ENCODE data around the gene MAPK8IP2.

Gene MAPK8IP2

DNA sequence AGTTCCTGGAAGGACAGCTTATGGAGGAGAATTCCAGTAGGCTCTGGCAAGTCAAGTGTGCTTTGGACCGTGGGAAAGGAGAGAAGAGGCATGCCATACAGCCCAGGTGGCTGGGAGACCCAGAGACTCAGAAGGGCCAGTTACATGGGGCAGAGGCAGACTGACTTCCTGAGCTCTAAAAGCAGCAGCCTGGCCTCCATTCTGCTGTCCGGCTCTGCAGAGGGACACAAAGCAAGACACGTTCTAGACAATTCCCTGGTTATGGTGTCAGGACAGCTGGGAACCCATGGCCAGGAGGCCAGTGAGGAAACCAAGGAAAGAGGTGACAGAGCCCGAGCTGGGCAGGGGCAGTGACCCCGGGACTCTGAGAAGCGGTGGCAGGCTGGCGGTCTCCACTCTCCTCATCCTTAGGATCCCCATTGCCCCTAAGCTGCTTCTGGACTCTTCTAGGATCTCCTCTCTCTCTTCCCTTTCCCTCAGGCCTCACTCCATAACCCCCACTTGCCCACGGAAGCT is 25.1 kb upstream of the MAPK8IP2 start:
- DNase-seq (ENCODE audit: extremely low read depth, low read depth): no peak
- TF ChIP-seq, protein P1, sequence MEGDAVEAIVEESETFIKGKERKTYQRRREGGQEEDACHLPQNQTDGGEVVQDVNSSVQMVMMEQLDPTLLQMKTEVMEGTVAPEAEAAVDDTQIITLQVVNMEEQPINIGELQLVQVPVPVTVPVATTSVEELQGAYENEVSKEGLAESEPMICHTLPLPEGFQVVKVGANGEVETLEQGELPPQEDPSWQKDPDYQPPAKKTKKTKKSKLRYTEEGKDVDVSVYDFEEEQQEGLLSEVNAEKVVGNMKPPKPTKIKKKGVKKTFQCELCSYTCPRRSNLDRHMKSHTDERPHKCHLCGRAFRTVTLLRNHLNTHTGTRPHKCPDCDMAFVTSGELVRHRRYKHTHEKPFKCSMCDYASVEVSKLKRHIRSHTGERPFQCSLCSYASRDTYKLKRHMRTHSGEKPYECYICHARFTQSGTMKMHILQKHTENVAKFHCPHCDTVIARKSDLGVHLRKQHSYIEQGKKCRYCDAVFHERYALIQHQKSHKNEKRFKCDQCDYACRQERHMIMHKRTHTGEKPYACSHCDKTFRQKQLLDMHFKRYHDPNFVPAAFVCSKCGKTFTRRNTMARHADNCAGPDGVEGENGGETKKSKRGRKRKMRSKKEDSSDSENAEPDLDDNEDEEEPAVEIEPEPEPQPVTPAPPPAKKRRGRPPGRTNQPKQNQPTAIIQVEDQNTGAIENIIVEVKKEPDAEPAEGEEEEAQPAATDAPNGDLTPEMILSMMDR (IDR thresholded peaks at IDR 0.05; ENCODE audit: low read depth, low read length, missing control alignments): no peak
- H3K4me3 ChIP-seq (replicated peaks; ENCODE audit: low read depth, low read length): no peak overlapping the region

DNA sequence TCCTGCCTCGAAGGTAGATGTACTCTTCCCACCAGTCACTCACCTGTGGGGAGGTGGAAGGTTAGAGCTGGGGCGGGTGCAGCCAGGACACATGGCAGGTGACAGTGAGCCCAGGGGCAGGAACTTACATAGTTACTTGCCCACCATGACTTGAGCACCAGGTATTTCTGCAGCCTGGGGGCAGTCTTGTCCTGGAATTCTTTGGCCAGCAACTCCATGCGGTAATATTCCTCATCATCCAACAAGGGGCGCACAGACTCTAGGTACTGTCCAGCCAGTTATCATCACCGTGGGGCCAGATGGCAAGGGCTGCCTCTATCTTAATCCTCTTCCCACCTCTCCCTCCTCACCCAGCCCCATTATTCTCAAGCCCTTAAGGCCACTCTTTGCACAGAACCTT is 24.5 kb upstream of the MAPK8IP2 start:
- H3K4me3 ChIP-seq (replicated peaks; ENCODE audit: low read depth, low read length): no peak overlapping the region
- peak; percentile 25 for DNase-seq (ENCODE audit: extremely low read depth, low read depth)
- TF ChIP-seq, protein P1 (IDR thresholded peaks at IDR 0.05; ENCODE audit: low read depth, low read length, missing control alignments): peak; percentile 41

DNA sequence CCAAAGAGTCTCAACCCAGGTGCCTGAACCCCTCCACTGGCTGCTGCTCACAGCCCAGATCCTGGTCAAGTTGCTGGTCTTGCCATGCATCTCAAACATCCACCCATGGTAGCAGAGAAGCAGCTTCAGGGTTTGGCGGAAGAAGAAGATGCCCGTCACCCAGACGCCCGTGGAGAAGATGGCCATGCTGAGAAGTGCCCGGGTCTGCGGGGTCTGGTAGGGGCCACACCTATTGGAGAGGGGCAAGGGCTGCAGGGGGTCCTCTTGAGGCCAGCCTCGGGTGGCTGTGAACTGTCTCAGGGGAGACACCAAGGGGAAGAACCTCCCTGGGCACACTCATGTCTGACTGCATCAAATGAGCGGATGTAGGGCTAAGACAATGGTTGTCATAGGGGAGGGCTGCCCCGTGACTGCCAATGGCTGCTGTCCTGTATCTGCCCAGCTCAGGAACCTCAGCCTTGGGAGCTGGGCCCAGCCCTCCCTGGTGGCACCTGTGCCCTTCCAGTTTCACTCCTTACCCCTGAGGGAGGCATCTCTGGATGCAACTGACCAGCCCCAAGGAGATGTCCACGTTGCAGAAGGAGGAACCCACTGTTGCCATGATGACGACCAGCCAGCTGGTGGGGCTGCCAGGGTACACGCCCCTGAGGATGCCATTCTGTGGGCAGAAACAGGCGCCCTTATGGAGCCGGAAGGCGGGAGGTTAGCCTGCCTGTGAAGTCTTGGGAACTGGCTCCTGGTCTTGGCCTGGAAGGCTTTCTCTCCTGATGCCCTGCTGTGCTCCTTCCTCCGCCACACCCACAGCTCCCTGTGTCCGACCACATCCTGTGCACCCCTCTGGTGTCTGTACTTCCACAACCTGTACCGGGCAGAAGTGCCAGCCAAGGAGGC is 23.5 kb upstream of the MAPK8IP2 start:
- H3K4me3 ChIP-seq (replicated peaks; ENCODE audit: low read depth, low read length): no peak overlapping the region
- TF ChIP-seq, protein P1 (IDR thresholded peaks at IDR 0.05; ENCODE audit: low read depth, low read length, missing control alignments): no peak
- DNase-seq (ENCODE audit: extremely low read depth, low read depth): no peak

DNA sequence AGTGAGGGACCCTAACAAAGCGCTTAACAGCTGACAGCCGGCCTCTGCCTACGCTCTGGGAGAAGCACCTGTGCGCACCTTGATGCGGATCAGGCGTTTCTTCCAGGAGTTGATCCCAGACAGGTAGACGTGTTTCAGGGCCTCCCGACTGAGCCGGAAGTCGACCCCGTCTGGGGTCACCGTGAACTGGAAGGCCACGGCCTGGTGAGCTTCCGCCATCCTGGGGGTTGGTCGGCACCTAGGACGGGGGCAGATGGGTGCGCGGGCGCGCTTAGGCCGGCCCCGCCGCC is 23.0 kb upstream of the MAPK8IP2 start:
- DNase-seq (ENCODE audit: extremely low read depth, low read depth): no peak
- H3K4me3 ChIP-seq (replicated peaks; ENCODE audit: low read depth, low read length): no peak overlapping the region
- TF ChIP-seq, protein P1 (IDR thresholded peaks at IDR 0.05; ENCODE audit: low read depth, low read length, missing control alignments): no peak

DNA sequence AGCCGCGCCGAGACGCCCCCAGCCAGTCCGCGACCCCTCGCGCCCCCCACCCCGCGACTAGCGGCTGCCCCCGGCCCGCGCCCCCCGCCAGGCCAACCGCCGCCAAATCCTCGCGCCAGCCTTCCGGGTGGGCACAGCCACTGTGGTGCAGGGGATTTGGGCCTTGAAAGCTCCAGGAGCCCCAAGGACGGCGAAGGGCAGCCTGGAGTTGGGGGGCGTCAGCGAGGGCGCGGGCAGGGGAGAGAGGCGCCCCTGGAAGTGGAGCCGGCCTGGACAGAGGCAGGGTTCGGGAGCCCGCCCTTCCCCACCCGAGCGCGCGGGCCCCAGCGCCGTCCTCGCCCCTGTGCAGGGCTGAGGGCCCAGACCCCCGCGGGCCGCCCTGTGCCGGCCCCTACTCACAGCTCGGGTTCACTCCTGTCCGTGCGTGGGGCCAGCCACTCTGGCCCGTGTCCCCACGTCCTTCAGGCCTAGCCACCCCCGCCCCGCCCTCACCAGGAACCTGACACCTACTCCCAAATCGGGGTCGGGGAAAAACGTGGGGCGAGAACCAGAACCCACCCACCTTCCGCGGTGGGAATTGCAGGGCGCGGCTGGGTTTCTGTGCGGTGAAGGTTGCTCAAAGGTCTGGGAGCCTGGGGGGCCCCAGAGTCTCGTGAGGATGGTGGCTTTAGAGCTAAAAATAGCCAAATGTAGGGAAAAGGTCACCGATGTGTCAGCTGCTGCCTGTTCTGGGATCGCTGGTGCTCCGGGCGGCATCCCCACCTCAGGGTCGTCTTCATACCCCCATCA is 22.4 kb upstream of the MAPK8IP2 start, which contains the start of gene CPT1B:
TSS of gene CPT1B (minus strand) at position 441 of the 789 bp plus-strand sequence. CDS start 512 bp downstream, outside the sequence.
- TF ChIP-seq, protein P1 (IDR thresholded peaks at IDR 0.05; ENCODE audit: low read depth, low read length, missing control alignments): no peak
- no peak for DNase-seq (ENCODE audit: extremely low read depth, low read depth)

DNA sequence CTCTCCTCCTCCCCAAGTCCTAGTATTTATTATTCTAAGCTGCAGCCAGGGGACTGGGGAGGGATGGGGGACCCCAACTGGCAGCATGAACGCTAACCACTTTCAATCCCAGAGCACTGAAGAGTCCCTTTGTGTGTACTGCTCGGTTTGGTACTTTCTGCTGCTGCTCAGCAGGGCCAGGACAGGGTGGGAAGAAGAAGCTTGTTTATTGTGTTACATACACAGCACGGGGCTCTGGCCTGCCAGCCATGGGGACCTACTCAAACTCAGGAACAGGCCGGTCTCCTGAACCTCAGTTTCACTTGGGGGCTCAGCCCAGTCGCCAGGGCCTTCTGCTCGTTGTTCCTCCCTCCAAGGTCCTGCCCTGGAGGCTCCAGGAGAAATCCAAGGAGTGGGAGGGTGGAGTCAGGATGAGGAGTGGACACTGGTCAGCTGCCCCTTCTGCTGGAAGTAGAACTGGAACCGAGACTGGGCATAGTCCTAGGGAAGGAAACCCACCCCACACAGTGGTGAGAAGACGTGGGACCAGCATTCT is 21.8 kb upstream of the MAPK8IP2 start:
- TF ChIP-seq, protein P1 (IDR thresholded peaks at IDR 0.05; ENCODE audit: low read depth, low read length, missing control alignments): no peak
- H3K4me3 ChIP-seq (replicated peaks; ENCODE audit: low read depth, low read length): no peak overlapping the region
- no peak for DNase-seq (ENCODE audit: extremely low read depth, low read depth)

More for the DNA sequence above, 22.4 kb upstream of the MAPK8IP2 start, which contains the start of gene CPT1B:
- H3K4me3 ChIP-seq (replicated peaks; ENCODE audit: low read depth, low read length): no peak within 1 kb of the TSS
